ENCODE results near the gene DNAAF8. TPM values are rescaled to one million over a fixed set of nuclear protein-coding genes. Genes with fewer than 3 reads are reported as not detected.

Gene DNAAF8
- total and polyA plus RNA-seq, 2 of the 4 experiments (the other 2 are of a cell fraction): 0.54 to 1.7 TPM

GRCh38 chr16:4692460-4693295, 41.7 kb upstream of the DNAAF8 start:
- ChIA-PET CTCF (interaction anchor here (0.6 kb wide), 1 partner anchor 206 kb away, joined by 3 read pairs; no protein-coding TSS in a partner anchor), POLR2A (ENCODE audit: unreplicated experiment) (no interaction called here)
- WGBS, 2 experiments (ENCODE audit: extremely low coverage in 2 of 2, insufficient read length in 1 of 2): 25% methylated on average over 22 of the region's 31 CpGs; no CpG with 5 or more reads in 1 of the 2 experiments
- BruUV-seq (replicated peaks): no TSS peak
- peak overlapping the region; percentile 24; the same call in 1 of the 2 replicates for H3K4ac ChIP-seq (ENCODE audit: low read depth, low read length)
- peak overlapping the region; percentile 52 for H3K4me3 ChIP-seq (ENCODE audit: insufficient read depth, low read depth, low read length)
- no peaks in the 10 kb centered on the region for H3K27me3 ChIP-seq (ENCODE audit: control insufficient read depth, insufficient read depth, low read length)
- H2BK5ac ChIP-seq (ENCODE audit: low read depth, low read length, poor library complexity, severe bottlenecking): no peak overlapping the region
- peaks cover 17% of the 10 kb centered on the region for H4K20me1 ChIP-seq (ENCODE audit: insufficient read depth, low read length)
- peak overlapping the region; percentile 62 for H2AK5ac ChIP-seq (ENCODE audit: low read depth, low read length)
- peaks cover 33% of the 10 kb centered on the region for H3K36me3 ChIP-seq (ENCODE audit: control insufficient read depth, insufficient read depth, low read length)
- H3K9ac ChIP-seq (ENCODE audit: low read depth, low read length): no peak overlapping the region
- no peak overlapping the region for H2BK20ac ChIP-seq (ENCODE audit: low read depth, low read length)
- no peak overlapping the region for H2BK120ac ChIP-seq (ENCODE audit: low read depth, low read length)
- peak overlapping the region; percentile 84 for H2AFZ ChIP-seq (replicated peaks; ENCODE audit: low read length, poor library complexity)
- in situ Hi-C loops (cut with MboI; ENCODE audit: low sequenced_read_pairs): no loop called here
- H3K9me1 ChIP-seq (ENCODE audit: insufficient read depth, low read length): peaks cover 5% of the 10 kb centered on the region; the same call in 1 of the 2 replicates
- ATAC-seq (ENCODE audit: low read depth): peak; percentile 9
- peaks cover 7% of the 10 kb centered on the region for H3K4me1 ChIP-seq (ENCODE audit: control insufficient read depth, insufficient read depth, low read length)
- no peak overlapping the region for H3K14ac ChIP-seq (replicated peaks; ENCODE audit: low read depth, low read length)
- no peak overlapping the region for H4K5ac ChIP-seq (ENCODE audit: low read depth, low read length)
- TF ChIP-seq CEBPB (IDR thresholded peaks at IDR 0.05; ENCODE audit: low read depth, low read length): no peak
- TF ChIP-seq RCOR1 (IDR thresholded peaks at IDR 0.05; ENCODE audit: insufficient replicate concordance, low read length): no peak
- no peak for TF ChIP-seq FOS (IDR thresholded peaks at IDR 0.05; ENCODE audit: low read depth, low read length)
- TF ChIP-seq MAZ (IDR thresholded peaks at IDR 0.05; ENCODE audit: borderline replicate concordance, low read depth, low read length): no peak
- TF ChIP-seq SMC3 (IDR thresholded peaks at IDR 0.05; ENCODE audit: low read depth, low read length): no peak
- no peak for TF ChIP-seq USF2 (IDR thresholded peaks at IDR 0.05; ENCODE audit: low read depth, low read length)
- no peak for TF ChIP-seq MXI1 (IDR thresholded peaks at IDR 0.05; ENCODE audit: borderline replicate concordance, low read depth, low read length)
- TF ChIP-seq POLR2A (IDR thresholded peaks at IDR 0.05; ENCODE audit: low read depth, low read length): no peak
- TF ChIP-seq RAD21 (IDR thresholded peaks at IDR 0.05; ENCODE audit: low read length): no peak
- no peak for TF ChIP-seq NFE2L2 (IDR thresholded peaks at IDR 0.05; ENCODE audit: low read depth, low read length)
- no peak for TF ChIP-seq CTCF (conservative IDR thresholded peaks at IDR 0.05; ENCODE audit: low read depth, low read length)
- TF ChIP-seq MAFK (IDR thresholded peaks at IDR 0.05; ENCODE audit: low read depth, low read length): no peak
- TF ChIP-seq RFX5 (IDR thresholded peaks at IDR 0.05; ENCODE audit: low read depth, low read length): no peak
- TF ChIP-seq CHD1 (IDR thresholded peaks at IDR 0.05; ENCODE audit: low read depth, low read length): no peak
- no peak for TF ChIP-seq BHLHE40 (IDR thresholded peaks at IDR 0.05; ENCODE audit: low read depth, low read length)
- peak overlapping the region; percentile 19 for H2AK9ac ChIP-seq (replicated peaks; ENCODE audit: low read depth, low read length, poor library complexity)
- H4K91ac ChIP-seq (ENCODE audit: insufficient read depth, low read depth, low read length): no peak overlapping the region; the same call in 1 of the 2 replicates
- no peak overlapping the region for H2BK15ac ChIP-seq (ENCODE audit: low read depth, low read length)
- H3K27ac ChIP-seq (ENCODE audit: insufficient read depth, low read length): peak overlapping the region; percentile 36
- peak overlapping the region in 1 of 2 experiments; percentile 62; a peak in 2 of 4 replicates for H4K8ac ChIP-seq (ENCODE audit: low read depth in 2 of 2, low read length in 2 of 2)
- no peak overlapping the region for H3K23ac ChIP-seq (ENCODE audit: low read depth, low read length)
- no peaks in the 10 kb centered on the region for H3K9me3 ChIP-seq (ENCODE audit: control insufficient read depth, insufficient read depth, low read length)
- H3K4me2 ChIP-seq (ENCODE audit: low read depth, low read length): peak overlapping the region; percentile 81
- no peak overlapping the region for H3K56ac ChIP-seq (ENCODE audit: extremely low read depth, insufficient read depth, low read length)
- intact Hi-C loops (cut with micrococcal nuclease): no loop called here
- dilution Hi-C loops (cut with HindIII; ENCODE audit: low sequenced_read_pairs, unreplicated experiment): no loop called here
- no peak for DNase-seq
- no peak overlapping the region for H3K18ac ChIP-seq (ENCODE audit: low read depth, low read length)
- H3K79me1 ChIP-seq (ENCODE audit: low read depth in 1 of 2, low read length in 2 of 2): peaks cover 0 to 26% of the 10 kb centered on the region in 2 experiments; a peak in 3 of 4 replicates

All from IMR-90 (cell line).